ENCODE data around the gene FARP1. TPM values are rescaled to one million over a fixed set of nuclear protein-coding genes. Genes with fewer than 3 reads are reported as not detected.

The FARP1 gene
- total RNA-seq, 1 donor from 2014 or later = 14.7 TPM

GRCh38 chr13:98385606-98386005 is 242.7 kb downstream of the FARP1 start:
- intact Hi-C loops (cut with DNase I) = no loop called here
- no peak for ATAC-seq
- DNase-seq (ENCODE audit: missing footprints) = no peak

GRCh38 chr13:98386637-98387036 is 243.7 kb downstream of the FARP1 start:
- ATAC-seq (no peak), DNase-seq (ENCODE audit: missing footprints) (no peak)
- intact Hi-C loops (cut with DNase I) = no loop called here

- ATAC-seq (peak; percentile 57), DNase-seq (ENCODE audit: missing footprints) (no peak)
- intact Hi-C loops (cut with DNase I) = no loop called here
Measured at GRCh38 chr13:98389319-98389718, 246.4 kb downstream of the FARP1 start.

- ATAC-seq = peak; percentile 72
- no peak for DNase-seq (ENCODE audit: missing footprints)
- intact Hi-C loops (cut with DNase I) = no loop called here
Measured at GRCh38 chr13:98390086-98390715, 247.3 kb downstream of the FARP1 start.

DNA sequence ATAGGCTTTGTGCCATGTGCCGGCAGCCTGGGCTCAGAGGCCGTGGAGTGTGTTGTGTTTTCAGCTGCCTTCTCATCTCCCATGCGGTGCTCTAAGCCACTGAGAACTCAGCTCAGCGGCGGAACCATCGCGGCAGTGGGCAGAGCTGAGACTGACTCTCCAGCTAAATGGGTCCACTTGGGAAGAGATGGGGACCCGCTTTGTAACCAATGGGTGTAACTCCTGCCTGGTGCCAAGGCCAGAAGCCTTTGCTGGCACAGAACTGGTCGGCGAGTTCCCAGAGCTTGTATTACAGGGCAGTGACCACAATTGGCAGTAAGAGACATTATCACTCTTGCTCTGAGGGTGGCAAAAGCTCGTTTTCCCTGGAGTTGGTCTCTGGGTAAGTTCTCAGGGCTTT is 251.0 kb downstream of the FARP1 start:
- intact Hi-C loops (cut with DNase I) = no loop called here
- DNase-seq (ENCODE audit: missing footprints) = no peak
- no peak for ATAC-seq

- intact Hi-C loops (cut with DNase I) = no loop called here
- ATAC-seq (no peak), DNase-seq (ENCODE audit: missing footprints) (no peak)
Measured at GRCh38 chr13:98394820-98395510, 252.1 kb downstream of the FARP1 start.

GRCh38 chr13:98396071-98396710 is 253.3 kb downstream of the FARP1 start:
- ATAC-seq (no peak), DNase-seq (ENCODE audit: missing footprints) (no peak)
- intact Hi-C loops (cut with DNase I) = no loop called here

GRCh38 chr13:98397221-98397620 is 254.3 kb downstream of the FARP1 start:
- DNase-seq (ENCODE audit: missing footprints) (no peak), ATAC-seq (no peak)
- intact Hi-C loops (cut with DNase I) = no loop called here

GRCh38 chr13:98397861-98398260 is 255.0 kb downstream of the FARP1 start:
- intact Hi-C loops (cut with DNase I) = no loop called here
- DNase-seq (ENCODE audit: missing footprints) (no peak), ATAC-seq (no peak)

GRCh38 chr13:98398581-98398980 is 255.7 kb downstream of the FARP1 start:
- DNase-seq (ENCODE audit: missing footprints) (no peak), ATAC-seq (no peak)
- intact Hi-C loops (cut with DNase I) = no loop called here

DNA sequence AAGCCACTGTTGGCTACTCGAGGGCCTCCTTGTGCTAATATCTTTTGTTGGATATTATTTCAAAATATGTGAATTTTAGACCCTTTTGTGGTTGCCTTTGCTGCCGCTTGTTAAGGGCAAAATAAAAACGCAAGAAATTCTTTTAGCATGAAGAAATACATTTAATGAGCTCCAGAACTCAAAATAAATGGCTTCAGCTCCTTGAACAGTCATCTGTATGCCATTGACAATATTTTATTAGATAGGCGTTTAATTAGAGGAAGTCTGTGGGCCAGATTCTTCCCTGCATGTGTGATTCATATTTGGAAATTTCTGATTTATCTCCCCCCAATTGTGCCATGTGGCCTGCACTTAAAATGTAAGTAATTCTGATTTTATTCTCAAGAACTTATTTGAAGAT is 256.9 kb downstream of the FARP1 start:
- intact Hi-C loops (cut with DNase I) = loop anchor here (10.0 kb wide), 1 partner anchor 255 kb away; the partner anchor contains the start of gene FARP1
- DNase-seq (ENCODE audit: missing footprints) (no peak), ATAC-seq (no peak)

DNA sequence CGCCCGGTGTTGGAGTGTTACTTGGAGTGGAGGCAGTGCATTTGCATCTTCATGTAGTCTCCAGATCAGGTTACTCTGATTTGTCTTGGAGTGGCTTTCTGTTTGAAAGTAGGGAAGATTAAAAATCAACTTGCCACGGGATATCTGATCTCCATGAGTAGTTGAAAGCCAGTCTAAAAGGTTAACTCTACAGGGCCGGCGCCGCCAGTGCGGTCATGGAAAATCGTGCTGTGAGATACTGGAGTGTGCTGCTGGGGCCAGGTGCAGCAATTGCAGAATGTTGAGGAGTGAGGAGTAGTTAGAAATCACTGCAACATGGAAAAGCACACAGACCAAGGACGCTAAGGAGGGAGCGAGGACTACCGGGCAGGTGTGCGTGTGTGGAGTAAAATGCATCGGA is 259.0 kb downstream of the FARP1 start:
- no peak for DNase-seq (ENCODE audit: missing footprints)
- intact Hi-C loops (cut with DNase I) = loop anchor here (10.0 kb wide), 1 partner anchor 257 kb away; the partner anchor contains the start of gene FARP1
- ATAC-seq = no peak

- ATAC-seq = no peak
- intact Hi-C loops (cut with DNase I) = loop anchor here (10.0 kb wide), 1 partner anchor 258 kb away; the partner anchor contains the start of gene FARP1
- no peak for DNase-seq (ENCODE audit: missing footprints)
Measured at GRCh38 chr13:98403076-98403475, 260.2 kb downstream of the FARP1 start.

DNA sequence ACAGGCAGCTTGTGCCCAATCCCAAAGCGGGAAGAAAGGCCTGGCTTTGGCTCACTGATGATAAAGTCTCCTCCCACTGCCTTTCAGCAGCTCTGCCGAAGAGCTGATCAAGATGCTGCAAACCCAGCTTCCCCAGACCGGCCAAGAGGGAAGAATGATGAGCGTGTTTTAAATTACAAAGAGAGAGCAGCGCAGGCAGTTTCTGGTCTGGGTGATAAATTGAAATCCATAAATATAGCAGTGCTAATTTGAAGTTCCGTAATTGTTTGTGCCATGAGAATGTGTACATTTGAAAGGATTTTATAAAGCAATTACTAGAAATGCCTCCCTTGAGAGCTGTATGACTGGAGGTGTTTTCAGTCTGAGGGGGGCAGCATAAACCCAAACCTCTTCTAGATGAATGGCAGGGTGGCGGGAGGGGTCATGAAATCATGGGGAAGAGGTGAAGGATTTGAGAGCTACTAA is 262.2 kb downstream of the FARP1 start:
- DNase-seq (ENCODE audit: missing footprints) (no peak), ATAC-seq (peak; percentile 80)
- intact Hi-C loops (cut with DNase I) = loop anchor here (10.0 kb wide), 1 partner anchor 260 kb away; the partner anchor contains the start of gene FARP1

GRCh38 chr13:98405690-98406344 is 262.9 kb downstream of the FARP1 start:
- intact Hi-C loops (cut with DNase I) = loop anchor here (10.0 kb wide), 1 partner anchor 261 kb away; the partner anchor contains the start of gene FARP1
- ATAC-seq = no peak
- no peak for DNase-seq (ENCODE audit: missing footprints)

DNA sequence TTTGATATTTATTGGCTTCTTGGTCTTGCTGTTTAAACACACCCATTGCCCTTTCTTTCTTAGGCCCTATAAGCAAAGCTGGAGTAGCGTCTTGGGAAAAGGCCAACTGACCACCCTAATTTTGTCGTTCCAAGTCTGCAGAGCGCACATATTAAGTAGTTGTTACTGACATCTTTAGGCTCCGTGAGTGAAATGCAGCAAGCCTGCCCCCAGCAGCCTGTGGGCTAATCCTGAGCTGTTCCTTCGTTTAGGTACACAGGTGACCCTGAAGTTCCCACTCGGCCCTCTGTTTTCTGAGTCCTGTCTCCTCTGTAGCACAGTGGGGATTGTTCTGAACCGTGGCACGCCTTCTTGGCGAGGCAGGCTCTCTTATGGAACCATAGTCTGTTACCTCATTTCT is 263.5 kb downstream of the FARP1 start:
- intact Hi-C loops (cut with DNase I) = loop anchor here (10.0 kb wide), 1 partner anchor 262 kb away; the partner anchor contains the start of gene FARP1
- ATAC-seq = no peak
- DNase-seq (ENCODE audit: missing footprints) = no peak

DNA sequence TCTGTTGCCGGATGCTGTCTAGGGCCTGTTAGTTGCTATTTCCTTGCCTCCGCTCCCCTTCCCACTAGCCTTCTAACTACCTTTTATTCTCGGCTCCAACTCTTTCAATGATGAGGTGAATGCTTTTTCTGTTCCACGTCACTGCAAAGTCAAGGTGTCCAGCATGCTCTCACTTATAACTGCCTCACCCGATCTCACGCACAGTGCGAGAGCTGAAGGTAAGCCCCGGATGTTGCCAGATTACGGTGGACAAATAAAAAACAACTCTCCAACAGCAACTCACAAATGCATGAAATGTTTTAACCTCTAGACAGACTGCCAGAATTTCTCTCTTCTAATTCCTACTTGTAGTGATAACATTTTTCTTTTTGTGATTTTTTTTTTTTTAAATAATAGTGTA is 264.1 kb downstream of the FARP1 start:
- intact Hi-C loops (cut with DNase I) = loop anchor here (10.0 kb wide), 1 partner anchor 262 kb away; the partner anchor contains the start of gene FARP1
- ATAC-seq (no peak), DNase-seq (ENCODE audit: missing footprints) (no peak)

DNA sequence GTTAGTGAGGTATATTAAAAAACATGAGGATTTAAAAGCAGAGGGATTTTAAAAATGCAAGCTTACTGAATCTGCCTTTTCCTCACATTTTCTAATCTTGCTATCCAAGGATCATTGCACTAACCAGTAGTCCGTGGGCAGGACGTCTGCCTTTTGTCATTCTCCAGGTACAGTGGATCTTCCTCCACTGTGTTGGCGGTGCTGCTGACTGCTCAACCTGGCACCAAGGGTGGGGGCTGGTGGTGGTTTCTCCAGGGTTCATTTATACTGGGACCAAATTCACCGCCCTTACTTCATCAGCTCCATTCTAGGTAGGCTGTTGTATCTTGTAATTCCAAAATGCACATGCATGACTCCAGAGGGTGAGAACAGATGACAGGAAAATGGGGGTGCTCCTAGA is 264.7 kb downstream of the FARP1 start:
- intact Hi-C loops (cut with DNase I) = loop anchor here (10.0 kb wide), 1 partner anchor 263 kb away; the partner anchor contains the start of gene FARP1
- DNase-seq (ENCODE audit: missing footprints) (no peak), ATAC-seq (no peak)

DNA sequence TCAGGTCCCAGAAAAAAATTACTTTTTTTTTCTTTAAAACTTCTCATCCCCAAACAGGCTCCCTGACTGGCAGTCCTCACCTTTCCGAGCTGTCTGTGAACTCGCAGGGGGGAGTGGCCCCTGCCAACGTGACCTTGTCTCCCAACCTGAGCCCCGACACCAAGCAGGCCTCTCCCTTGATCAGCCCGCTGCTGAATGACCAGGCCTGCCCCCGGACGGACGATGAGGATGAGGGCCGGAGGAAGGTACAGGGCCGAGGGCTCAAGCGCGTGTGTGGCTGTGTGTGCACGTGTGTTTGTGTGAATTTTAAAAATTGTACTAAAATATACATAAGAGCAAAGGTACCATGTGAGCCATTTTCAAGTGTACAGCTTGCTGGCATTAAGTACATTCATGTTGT is 266.4 kb downstream of the FARP1 start:
- intact Hi-C loops (cut with DNase I) = loop anchor here (10.0 kb wide), 1 partner anchor 264 kb away; the partner anchor contains the start of gene FARP1
- DNase-seq (ENCODE audit: missing footprints) (no peak), ATAC-seq (no peak)
